NCI-H1694 (cell line): ENCODE measurements around the gene PDE1C.

Experiments
- DNase-seq: peaks from one replicate; lab custom pipeline; 2025; lab: John Stamatoyannopoulos, UW

PDE1C gene

DNA sequence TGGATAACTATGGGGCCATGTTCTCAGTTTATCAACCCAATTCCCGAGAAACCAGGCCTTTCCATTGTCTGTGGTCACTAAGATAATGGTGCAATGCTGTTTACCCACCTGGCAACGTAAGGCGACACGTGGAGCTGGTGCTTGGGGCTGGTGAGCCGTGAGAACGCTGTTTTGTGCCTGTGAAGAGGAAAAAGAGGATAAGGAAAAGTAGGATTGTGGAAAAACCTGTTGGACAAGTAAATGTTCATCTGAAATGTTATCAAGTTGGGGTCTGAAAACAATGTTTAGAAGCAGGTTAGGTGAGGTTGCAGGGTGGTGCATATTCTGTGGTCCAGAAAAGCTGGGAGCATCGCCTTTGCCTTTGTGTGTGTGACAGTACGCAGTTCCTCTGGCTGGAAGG lies 294.7 kb downstream of the PDE1C start:
- no peak for DNase-seq

DNA sequence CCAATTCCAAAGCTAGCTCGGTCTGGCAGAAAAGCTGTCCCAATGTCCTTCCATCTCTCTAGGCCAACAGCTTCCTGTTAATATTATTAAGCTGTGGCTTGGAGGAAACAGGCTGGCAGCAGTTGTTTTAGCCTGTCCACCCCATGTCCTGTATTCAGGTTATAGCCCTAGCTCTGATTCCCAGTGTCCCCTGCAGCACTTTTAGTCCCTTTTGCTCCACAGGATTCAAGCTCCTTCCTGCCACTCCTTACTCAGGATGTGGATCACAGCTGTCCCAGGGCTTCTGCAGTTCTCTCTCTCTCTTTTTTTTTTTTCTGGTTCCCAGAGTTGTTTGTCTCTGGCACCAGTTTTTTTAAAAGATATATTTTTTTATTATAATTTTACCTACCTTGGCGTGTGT lies 298.0 kb downstream of the PDE1C start:
- no peak for DNase-seq

GRCh38 chr7:31767686-31768358 lies 302.4 kb downstream of the PDE1C start:
- DNase-seq: no peak

DNA sequence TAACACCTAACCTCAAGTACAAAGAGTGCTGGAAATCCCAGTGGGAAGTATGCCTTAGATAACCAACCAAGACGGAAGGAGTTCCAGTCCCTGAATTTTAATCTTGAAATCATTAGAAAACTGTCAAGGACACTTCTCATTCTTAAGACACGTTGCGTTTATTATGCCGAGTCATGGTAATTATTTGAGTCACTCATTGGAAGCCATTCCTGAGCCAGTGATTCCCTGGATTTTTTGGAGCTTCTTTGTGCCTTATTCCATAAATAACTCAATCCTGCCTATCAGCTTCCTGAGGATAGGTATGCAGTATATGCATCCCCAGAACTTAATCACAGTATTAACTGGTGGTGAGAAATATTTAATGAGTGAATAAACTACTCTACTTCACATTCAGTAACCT lies 305.7 kb downstream of the PDE1C start:
- no peak for DNase-seq

DNA sequence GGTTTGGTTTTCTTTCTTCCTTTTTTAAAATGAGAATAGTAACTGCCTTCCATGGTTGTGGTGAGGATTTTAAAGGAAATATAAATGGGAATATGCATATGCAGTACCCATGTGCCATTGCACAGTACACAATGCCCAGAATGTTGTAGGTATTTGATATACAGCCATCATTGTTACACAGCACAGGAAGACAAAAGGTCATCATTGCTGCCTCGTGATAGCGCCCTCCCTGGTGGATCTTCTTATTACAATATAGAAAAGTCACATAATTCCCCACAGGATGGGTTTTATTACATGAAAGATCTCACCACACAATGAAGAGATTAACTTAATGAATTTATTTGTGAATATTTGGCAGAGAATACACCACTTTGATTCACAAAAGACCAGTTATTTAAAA lies 306.7 kb downstream of the PDE1C start:
- no peak for DNase-seq

DNA sequence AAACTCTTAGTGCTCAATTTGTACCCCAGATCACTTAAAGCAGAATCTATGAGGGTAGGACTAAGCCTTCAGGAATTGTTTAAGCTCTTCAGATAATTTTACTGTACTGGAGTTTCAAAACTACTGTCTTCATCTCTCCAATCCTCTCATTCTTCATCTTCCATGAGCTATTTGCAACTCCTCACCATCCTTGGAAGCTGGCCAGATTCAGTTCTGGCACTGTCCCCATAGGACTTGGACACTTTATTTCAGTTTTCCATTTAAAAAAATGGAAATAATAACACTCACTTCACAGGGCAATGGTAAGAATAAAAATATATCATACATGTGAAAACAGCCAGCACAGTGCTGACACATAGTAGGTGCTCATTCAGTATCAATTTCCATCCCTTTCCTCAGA lies 308.6 kb downstream of the PDE1C start:
- DNase-seq: no peak

- no peak for DNase-seq
Measured at GRCh38 chr7:31758755-31759154, 311.5 kb downstream of the PDE1C start.

- DNase-seq: no peak
Measured at GRCh38 chr7:31751726-31752125, 318.5 kb downstream of the PDE1C start.

DNA sequence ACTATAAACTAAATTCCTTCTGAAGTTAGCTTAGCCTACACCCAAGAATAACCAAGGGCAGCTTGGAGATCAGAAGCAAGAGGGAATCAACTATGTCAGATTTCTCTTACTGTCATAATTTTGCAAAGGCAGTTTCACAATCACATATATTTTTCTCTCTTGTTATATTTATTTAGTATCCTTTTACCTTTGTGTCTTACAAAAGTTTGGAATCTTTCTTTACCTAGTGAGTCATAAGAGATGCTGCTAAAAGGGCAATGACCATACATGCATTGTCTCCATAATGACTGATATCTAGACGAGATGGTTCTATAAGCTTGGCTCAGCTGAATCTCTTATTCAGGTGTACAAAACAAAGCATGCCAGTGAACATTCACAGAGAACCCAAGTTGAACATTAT lies 322.1 kb downstream of the PDE1C start:
- no peak for DNase-seq

DNA sequence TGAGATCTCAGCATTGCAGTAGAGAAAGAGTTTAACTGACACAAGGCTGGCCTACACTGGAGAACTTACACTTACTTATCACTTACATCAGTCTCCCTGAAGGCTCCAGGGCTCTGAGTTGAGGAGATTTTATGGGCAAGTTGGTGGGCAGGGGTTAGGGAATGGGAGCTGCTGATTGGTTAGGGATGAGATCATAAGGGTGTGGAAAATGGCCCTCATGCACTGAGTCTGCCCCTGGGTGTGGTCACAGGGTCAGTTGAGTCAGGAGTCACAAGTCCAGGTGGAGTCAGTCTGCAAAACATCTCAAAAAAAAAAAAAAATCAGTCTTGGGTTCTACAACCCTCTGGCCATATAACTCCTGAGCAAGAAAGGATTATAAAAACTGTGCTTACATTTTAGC lies 322.7 kb downstream of the PDE1C start:
- no peak for DNase-seq

GRCh38 chr7:31744294-31744874 lies 325.8 kb downstream of the PDE1C start:
- DNase-seq: peak; percentile 67

- DNase-seq: no peak
Measured at GRCh38 chr7:31741852-31742251, 328.4 kb downstream of the PDE1C start.

DNA sequence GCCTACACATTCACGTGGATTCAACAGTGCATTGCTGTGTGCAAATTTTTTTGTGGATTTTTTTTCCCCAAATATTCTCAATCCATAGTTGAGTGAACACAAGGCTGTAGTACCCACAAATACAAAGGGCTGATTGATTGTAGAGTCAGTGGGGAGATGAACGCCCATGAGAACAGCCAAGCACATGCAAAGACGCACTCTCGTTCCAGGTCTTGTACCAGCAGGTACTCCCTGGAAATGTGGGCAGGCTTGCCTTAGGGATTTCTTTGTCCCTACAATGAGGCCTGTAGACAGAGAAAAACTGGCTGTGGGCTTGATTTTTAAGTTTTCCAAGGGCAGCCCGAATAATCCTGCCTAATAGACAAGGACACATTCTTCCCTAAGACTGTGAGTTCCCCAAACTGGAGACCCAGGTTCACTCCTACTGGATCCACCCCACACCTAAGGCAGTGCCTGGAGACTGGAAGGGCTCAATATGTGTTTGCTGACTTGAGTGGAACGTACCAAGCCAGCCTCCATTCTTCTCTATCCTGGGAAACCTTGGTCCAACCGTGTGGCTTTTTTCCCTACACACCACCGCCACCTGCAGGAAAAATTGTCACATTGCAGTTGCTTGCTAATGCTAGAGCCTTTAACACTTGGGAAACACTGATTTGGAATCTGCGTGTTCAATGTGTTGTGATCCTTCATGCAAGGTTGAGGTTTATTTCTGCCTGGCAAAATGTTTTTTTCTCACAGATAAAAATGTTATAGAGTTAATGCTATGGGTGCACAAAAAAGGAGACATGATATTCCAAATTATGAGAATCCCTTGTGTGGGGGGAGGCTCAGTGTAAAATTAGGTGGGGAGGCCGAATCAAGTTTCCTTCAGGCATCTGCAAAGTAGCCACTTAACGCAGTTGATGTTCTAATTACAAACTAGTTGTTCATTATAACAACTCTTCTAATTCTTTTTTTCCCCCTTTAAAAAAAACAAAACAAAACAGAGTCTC lies 333.9 kb downstream of the PDE1C start:
- peak; percentile 91 for DNase-seq

- DNase-seq: no peak
Measured at GRCh38 chr7:31734456-31734855, 335.8 kb downstream of the PDE1C start.

GRCh38 chr7:31729195-31729804 lies 340.9 kb downstream of the PDE1C start:
- DNase-seq: no peak

- DNase-seq: no peak
Measured at GRCh38 chr7:31724696-31725095, 345.5 kb downstream of the PDE1C start.

GRCh38 chr7:31720366-31720765 lies 349.8 kb downstream of the PDE1C start:
- DNase-seq: no peak

- no peak for DNase-seq
Measured at GRCh38 chr7:31716355-31716754, 353.9 kb downstream of the PDE1C start.

DNA sequence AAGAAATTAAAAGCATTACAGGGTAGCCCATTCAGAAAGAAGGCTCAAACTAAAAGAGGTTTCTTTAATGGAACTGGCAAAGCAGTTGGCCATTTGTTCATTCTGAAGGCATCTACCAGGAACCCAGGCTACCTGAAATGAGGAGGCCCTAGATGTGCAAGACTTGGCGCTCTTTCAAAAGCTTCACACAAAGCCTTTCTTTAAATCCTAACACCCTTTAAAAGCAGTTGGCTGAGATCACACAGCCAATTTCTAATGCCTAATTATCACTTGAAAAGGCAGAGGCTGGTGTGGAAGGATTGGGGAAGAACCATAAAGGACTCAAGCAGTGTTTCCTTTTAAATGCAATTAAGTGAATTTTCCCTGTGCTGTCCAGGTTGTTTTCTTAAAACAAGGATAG lies 360.0 kb downstream of the PDE1C start:
- DNase-seq: no peak

DNA sequence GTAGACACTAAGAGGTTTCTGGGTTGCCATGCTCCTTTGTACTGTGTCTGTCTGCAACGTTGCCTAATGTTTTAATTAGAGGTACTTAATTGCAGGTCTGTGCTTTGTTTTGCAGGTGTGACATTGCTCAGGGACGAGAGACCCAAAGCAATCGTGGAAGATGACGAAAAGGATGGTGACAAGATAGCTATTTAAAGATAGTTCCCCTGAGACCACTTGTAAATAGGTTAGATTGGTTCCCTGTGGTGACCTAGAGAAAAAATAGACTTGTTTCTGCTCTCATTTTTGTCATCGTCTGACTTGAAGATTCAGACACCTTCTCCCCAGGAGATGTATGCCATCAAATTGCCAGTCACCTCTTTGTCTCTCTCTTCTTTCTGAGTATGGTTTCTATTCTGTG lies 363.1 kb downstream of the PDE1C start:
- no peak for DNase-seq

- DNase-seq: no peak
Measured at GRCh38 chr7:31705377-31705776, 364.8 kb downstream of the PDE1C start.

DNA sequence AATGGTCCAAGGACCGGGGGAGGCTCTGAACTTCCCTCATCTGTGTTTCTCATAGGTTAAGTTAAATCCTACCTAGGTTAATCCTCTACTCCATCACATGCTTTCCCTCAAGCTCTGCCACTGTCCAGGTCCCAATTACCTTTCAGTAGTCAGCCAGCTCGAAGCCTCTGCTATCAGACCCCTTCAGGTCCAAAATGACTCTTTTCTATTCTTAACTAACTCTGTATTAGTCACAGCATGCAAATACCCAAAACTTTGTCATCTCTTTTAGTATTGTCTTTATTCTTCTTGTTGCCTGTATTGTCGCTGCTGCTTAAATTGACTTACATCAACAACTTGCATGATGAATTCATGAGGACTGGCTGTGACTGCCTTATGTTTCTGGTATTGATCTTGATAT lies 367.9 kb downstream of the PDE1C start:
- no peak for DNase-seq
